DMS 273 treated with DMSO at 0.1 percent for 48 hours (cell line): ENCODE data around the gene TRIM59.

Experiments
- DNase-seq: peaks from one replicate; lab custom pipeline; 2025; lab: John Stamatoyannopoulos, UW

Gene TRIM59, protein sequence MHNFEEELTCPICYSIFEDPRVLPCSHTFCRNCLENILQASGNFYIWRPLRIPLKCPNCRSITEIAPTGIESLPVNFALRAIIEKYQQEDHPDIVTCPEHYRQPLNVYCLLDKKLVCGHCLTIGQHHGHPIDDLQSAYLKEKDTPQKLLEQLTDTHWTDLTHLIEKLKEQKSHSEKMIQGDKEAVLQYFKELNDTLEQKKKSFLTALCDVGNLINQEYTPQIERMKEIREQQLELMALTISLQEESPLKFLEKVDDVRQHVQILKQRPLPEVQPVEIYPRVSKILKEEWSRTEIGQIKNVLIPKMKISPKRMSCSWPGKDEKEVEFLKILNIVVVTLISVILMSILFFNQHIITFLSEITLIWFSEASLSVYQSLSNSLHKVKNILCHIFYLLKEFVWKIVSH

GRCh38 chr3:160449636-160450598, at the start of gene TRIM59:
Gene TRIM59 (minus strand): TSS chr3:160449786. CDS start chr3:160439183, 10,603 bp downstream.
- peak; percentile 22 for DNase-seq

DNA sequence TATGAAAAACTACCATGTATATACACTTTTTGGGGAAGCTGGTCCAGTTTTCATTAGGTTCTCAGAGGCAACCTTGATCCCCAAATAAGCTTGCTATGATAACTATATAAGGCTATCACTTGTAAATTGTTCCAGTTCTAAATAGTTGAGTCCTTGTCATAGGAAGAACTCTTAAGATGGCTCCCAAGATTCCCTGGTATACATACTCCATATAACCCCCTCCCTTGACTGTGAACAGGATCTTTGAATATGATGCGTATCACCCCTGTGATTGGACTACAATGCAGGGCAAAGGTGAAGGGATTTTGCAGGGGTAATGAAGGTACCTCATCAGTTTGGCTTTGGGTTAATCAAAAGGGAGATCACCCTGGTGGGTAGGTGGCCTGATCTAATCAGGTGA, 48.6 kb upstream of the TRIM59 start:
- DNase-seq, result no peak

- DNase-seq, result no peak
These were observed 40.6 kb upstream of the TRIM59 start for GRCh38 chr3:160490166-160490565.

- no peak for DNase-seq
These were observed 36.9 kb upstream of the TRIM59 start for GRCh38 chr3:160486459-160486869.

GRCh38 chr3:160482796-160483195, 33.2 kb upstream of the TRIM59 start:
- no peak for DNase-seq

- DNase-seq, result no peak
These were observed 32.3 kb upstream of the TRIM59 start for GRCh38 chr3:160481856-160482255.

DNA sequence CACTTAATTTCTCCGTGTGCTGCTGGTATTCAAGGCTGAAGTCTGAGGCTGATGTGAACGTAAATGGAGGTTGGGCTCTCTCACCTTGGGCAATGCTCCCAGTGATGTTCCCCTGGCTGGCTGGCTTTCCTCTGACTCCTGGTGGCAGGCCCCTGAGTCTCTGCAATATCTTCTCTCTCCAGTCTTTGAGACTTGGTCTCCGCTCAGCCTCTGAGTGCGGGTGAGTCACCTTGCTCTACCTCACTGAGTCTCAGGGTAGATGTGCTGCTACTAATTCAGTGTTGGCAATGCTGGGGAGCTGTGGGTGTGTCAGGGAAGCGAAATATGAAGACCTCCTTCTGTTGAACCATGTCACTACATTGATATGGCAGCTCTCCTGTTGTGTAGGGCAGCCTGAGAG, 31.3 kb upstream of the TRIM59 start:
- no peak for DNase-seq

GRCh38 chr3:160479376-160479775, 29.8 kb upstream of the TRIM59 start:
- no peak for DNase-seq

- DNase-seq, result no peak
These were observed 28.8 kb upstream of the TRIM59 start for GRCh38 chr3:160478338-160478737.

DNA sequence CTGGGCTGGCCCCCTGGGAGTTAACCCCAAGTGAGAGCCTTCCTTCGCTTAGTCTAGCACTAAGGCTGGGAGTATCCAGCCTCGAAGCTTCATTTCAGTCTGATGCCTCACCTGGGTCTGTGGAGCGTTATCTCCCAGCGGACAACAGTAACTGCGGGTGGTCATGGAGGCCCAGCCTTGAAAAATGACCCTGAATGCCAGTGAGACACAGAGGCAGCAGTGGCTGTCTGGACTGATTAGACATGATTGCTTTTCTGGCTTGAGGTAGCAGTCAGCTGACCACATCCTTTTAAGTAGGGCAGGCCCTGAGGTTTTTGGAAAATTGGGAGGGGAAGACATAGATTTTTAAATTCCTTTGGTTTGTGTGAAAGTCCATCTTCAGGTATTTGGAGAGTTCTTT, 28.2 kb upstream of the TRIM59 start:
- no peak for DNase-seq

DNA sequence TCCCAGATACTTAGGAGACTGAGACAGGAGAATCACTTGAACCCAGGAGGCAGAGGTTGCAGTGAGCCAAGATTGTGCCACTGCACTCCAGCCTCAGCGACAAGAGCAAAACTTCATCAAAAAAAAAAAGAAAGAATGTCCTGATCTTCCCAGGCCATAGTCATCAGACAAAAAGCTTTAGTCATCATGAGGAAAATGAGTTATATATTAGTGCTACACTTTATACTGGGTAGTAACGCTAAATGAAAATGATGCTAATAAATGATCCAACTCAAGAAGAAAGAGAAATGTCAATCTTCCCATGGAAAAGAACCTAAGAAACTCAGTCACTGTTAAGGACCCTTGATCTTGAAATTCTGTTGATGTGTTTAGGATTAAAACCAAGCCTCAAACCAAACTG, 26.3 kb upstream of the TRIM59 start:
- DNase-seq, result no peak

DNA sequence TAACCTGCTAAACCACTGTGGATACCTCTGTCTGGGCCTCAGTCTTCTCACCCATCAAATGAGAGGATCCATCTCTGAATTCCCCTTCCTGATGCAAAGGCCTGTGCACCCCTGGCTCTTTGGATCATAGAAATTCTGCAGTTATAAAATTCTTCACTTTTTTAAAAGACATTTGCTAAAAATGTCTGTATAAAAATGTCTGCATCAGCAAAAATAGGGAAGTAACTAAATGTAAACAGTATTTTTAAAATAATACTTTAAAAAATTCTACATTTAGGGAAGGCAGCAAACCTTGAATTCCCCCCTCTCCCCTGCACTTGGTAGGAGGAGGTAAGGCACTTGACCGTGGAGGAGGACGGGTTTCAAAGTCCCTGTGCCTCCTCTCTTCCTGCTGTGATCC, 25.6 kb upstream of the TRIM59 start:
- no peak for DNase-seq

DNA sequence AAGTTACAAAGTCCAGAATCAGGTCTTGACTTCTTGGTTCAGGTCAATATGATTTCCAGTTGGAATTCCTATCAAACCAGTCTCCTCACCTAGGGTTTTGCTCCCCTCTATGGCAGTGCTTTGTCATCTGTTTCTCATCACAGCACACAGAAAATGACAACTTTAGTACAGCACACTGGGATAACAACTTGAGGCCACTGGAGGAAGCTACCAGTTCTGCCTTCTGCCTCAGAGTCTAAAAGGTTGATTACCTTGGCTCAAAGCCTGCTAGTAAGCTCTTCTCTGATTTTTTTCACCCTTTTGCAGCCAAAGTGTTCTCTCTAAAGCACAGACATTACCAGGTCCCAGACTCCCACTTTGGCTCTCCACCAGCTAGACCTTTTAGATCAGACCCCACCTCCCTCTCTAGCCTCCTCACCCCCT, 24.8 kb upstream of the TRIM59 start:
- no peak for DNase-seq

DNA sequence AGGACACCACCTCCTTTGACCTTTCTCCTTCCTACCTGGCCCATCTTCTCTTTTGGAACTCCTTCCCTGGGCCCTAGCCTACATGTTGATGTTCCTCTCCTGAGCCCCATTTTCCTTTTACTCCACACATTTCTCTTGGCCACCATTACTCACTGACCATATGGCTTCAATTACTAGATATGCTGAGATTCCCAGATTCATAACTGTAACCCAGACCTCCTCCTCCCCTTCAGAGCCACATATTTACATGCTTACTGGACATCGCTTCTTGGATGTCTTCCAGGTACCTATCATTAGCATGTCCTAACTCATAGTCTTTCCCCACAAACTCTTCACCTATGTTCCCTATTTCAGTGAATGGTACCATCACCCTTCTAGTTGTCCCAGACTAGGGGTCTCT, 24.4 kb upstream of the TRIM59 start:
- no peak for DNase-seq

- no peak for DNase-seq
These were observed 23.6 kb upstream of the TRIM59 start for GRCh38 chr3:160473221-160473620.

GRCh38 chr3:160472344-160472743, 22.8 kb upstream of the TRIM59 start:
- DNase-seq, result no peak

GRCh38 chr3:160471892-160472291, 22.3 kb upstream of the TRIM59 start:
- no peak for DNase-seq

DNA sequence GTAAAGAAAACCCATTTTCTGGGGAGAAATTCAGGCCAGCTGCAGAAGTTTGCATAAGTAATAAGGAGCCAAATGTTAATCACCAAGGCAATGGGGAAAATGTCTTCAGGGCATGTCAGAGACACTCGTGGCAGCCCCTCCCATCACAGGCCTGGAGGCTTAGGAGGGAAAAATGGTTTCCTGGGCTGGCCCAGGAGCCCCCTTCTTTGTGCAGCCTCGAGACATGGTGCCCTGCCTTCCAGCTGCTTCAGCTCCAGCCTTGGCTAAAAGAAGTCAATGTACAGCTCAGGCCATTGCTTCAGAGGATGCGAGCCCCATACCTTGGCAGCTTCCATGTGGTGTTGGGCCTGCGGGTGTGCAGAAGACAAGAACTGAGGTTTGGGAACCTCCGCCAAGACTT, 20.6 kb upstream of the TRIM59 start:
- no peak for DNase-seq

GRCh38 chr3:160464971-160465370, 15.4 kb upstream of the TRIM59 start:
- no peak for DNase-seq

GRCh38 chr3:160464321-160464720, 14.7 kb upstream of the TRIM59 start:
- DNase-seq, result no peak

DNA sequence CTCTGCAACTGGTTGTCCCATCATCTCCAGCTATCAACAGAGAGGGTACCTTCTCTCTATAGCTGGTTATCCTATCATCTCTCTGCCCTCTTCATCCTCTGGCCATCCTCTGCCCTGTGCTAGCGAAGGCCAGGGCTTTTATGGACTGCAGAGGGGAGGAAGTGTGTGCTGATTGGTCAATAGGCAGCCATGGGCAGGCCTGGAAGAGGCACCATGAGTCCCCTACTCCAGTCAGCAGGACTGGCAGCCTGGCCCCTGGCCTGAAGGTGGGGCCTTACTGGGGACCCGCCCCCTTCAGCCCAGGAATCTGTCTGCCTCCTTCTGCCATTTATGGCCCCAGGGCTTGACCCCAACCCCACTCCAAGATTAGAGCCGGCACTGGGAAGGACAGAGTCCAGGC, 10.4 kb upstream of the TRIM59 start:
- no peak for DNase-seq

DNA sequence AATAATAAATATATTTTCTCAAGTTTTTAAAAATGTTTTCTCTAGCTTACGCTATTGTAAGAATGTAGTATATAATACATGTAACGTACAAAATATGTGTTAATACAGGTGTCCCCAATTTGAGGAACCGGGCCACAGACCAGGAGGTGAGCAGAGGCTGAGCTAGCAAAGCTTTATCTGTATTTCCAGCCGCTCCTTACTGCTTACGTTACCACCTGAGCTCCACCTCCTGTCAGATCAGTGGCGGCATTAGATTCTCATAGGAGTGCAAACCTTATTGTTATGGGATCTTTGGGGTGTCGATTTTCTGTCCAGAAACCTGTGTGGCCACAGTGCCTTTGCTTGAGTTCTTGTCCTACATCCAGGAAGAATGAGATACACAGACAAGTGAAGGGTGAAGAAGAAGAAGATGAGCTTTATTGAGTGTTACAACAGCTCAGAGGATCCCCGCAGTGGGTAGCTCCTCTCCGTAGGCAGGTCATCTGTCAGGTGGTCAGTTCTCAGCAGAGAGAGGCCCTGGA, 9.9 kb upstream of the TRIM59 start:
- no peak for DNase-seq

GRCh38 chr3:160458151-160458550, 8.6 kb upstream of the TRIM59 start:
- DNase-seq, result peak; percentile 86
